ENCODE results near the gene ASAP3. TPM values are rescaled to one million over a fixed set of nuclear protein-coding genes. Genes with fewer than 3 reads are reported as not detected.

The ASAP3 gene
- polyA plus RNA-seq, 2 of the 4 experiments (the other 2 are of a cell fraction): 4.0 to 5.2 TPM

GRCh38 chr1:23475134-23475628, 8.8 kb downstream of the ASAP3 start:
- ChIA-PET CTCF (interaction anchor here (0.8 to 3.7 kb wide), 5 partner anchors 10 to 72 kb away, joined by 3 to 12 read pairs (median 5); no protein-coding TSS in a partner anchor), POLR2A (interaction anchor here (0.6 kb wide), 1 partner anchor 90 kb away, joined by 7 read pairs; no protein-coding TSS in a partner anchor)
- FAIRE-seq (no peak), DNase-seq (ENCODE audit: low read depth in 1 of 2, low spot score in 1 of 2) (no peak), ATAC-seq (peak in 1 of 2 experiments; percentile 37; a peak in 2 of 6 replicates)
- Histone ChIP-seq H3K4me1 (peaks cover 22% of the 10 kb centered on the region), H3K4me3 (no peak overlapping the region), H3K9me3 (no peaks in the 10 kb centered on the region), H3K4me2 (no peak overlapping the region), H3K27ac (no peak overlapping the region)
- no peak for TF ChIP-seq REST (IDR thresholded peaks at IDR 0.05)
- TF ChIP-seq NFE2L2 (conservative IDR thresholded peaks at IDR 0.05; ENCODE audit: low read length): no peak
- TF ChIP-seq CHD4 (IDR thresholded peaks at IDR 0.05; ENCODE audit: borderline replicate concordance): no peak
- TF ChIP-seq BHLHE40 (IDR thresholded peaks at IDR 0.05; ENCODE audit: low read depth, low read length): no peak
- TF ChIP-seq POLR2A (IDR thresholded peaks at IDR 0.05; ENCODE audit: low read length): no peak
- TF ChIP-seq FOSL2 (IDR thresholded peaks at IDR 0.05): no peak
- no peak for TF ChIP-seq FOSL2 (CRISPR knock-in tag; IDR thresholded peaks at IDR 0.05)
- TF ChIP-seq HOXB13 (CRISPR knock-in tag; IDR thresholded peaks at IDR 0.05; ENCODE audit: low read depth): no peak
- no peak for TF ChIP-seq HDAC2 (IDR thresholded peaks at IDR 0.05)
- TF ChIP-seq SREBF2 (IDR thresholded peaks at IDR 0.05): no peak
- TF ChIP-seq HES2 (IDR thresholded peaks at IDR 0.05): no peak
- no peak for TF ChIP-seq MAZ (IDR thresholded peaks at IDR 0.05; ENCODE audit: borderline replicate concordance, low read depth, low read length)
- TF ChIP-seq CEBPB (IDR thresholded peaks at IDR 0.05): no peak
- 51% methylated on average over 6 of the region's 6 CpGs for WGBS (ENCODE audit: missing lambda C conversion rate)

- Histone ChIP-seq H3K9me3 (no peaks in the 10 kb centered on the region), H3K4me1 (peaks cover 8% of the 10 kb centered on the region; the same call in 2 of the 3 replicates), H3K4me2 (no peak overlapping the region), H3K27ac (peak overlapping the region in 1 of 2 experiments; percentile 41; a peak in 1 of 6 replicates), H3K4me3 (no peak overlapping the region)
- FAIRE-seq: no peak
- no peak for ATAC-seq
- POLR2A ChIA-PET: no interaction called here
- DNase-seq (ENCODE audit: low read depth in 1 of 2, low spot score in 1 of 2): no peak
- WGBS (ENCODE audit: missing lambda C conversion rate): 73% methylated on average over 6 of the region's 6 CpGs
- TF ChIP-seq RNF2 (IDR thresholded peaks at IDR 0.05; ENCODE audit: borderline replicate concordance, low read depth) (no peak), KDM1A (IDR thresholded peaks at IDR 0.05; ENCODE audit: low read depth) (0 out of 2 replicates have a peak, but pooled peaks have one; percentile 7)
- CTCF ChIA-PET: interaction anchor here (0.6 to 3.7 kb wide), 3 partner anchors 8 to 201 kb away, joined by 3 to 12 read pairs (median 5); no protein-coding TSS in a partner anchor
These were observed 10.8 kb downstream of the ASAP3 start for GRCh38 chr1:23473037-23473800.

GRCh38 chr1:23472351-23473036, 11.5 kb downstream of the ASAP3 start:
- ChIA-PET CTCF (no interaction called here), POLR2A (no interaction called here)
- Histone ChIP-seq H3K27ac (no peak overlapping the region), H3K4me1 (peaks cover 8% of the 10 kb centered on the region; the same call in 2 of the 3 replicates), H3K9me3 (no peaks in the 10 kb centered on the region), H3K4me3 (no peak overlapping the region), H3K4me2 (no peak overlapping the region)
- ATAC-seq: no peak
- DNase-seq (ENCODE audit: low read depth in 1 of 2, low spot score in 1 of 2): no peak
- TF ChIP-seq CTCF (IDR thresholded peaks at IDR 0.05) (no peak), HOXB5 (CRISPR knock-in tag; IDR thresholded peaks at IDR 0.05) (no peak), KDM1A (IDR thresholded peaks at IDR 0.05; ENCODE audit: low read depth) (0 out of 2 replicates have a peak, but pooled peaks have one; percentile 13), HOXB13 (CRISPR knock-in tag; IDR thresholded peaks at IDR 0.05; ENCODE audit: low read depth) (no peak)
- 86% methylated on average over 5 of the region's 5 CpGs for WGBS (ENCODE audit: missing lambda C conversion rate)
- no peak for FAIRE-seq

Measured in A549 (cell line).